HG02973 (cell line): ENCODE results near the gene TPGS1.

Source experiments
- ATAC-seq: cut with Tn5 transposase; IDR thresholded peaks from one replicate; pipeline ENCODE4 v1.9.1; 2021; ENCODE audit warnings: moderate library complexity; ENCODE audit not compliant: unreplicated experiment

TPGS1 gene

DNA sequence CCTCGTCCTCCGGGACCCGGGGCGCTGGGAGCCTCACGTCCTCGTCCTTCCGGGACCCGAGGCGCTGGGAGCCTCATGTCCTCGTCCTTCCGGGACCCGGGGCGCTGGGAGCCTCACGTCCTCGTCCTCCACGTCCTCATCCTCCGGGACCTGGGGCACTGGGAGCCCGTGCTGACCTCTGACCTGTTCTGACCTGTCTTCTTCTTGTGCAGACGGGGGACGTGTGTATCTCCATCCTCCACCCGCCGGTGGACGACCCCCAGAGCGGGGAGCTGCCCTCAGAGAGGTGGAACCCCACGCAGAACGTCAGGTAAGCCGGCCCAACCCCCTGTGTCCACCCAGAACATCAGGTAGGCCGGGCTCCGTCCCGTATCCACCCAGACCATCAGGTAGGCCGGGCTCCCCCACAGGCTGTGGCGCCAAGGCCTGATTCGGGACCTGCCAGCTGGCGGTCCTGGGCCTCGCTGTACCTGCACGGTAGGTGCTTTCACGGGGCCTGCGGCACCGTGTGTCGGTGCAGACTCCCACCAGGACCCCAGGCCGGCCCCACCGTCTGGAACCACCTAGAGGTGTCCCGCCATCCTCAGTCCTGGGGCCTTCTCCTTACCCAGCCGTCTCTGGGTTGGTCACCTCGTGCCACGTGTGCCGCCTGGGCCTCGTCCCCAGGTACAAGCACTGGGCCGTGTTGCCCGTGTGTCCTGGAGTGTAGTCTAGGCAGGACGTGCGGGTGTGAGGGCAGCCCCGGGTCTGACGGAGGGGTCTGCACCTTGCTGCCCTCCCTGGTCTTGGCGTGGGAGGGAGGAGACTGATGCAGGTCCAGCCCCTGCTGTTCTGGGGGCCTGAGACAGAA, 29.0 kb downstream of the TPGS1 start:
- ATAC-seq: no peak

DNA sequence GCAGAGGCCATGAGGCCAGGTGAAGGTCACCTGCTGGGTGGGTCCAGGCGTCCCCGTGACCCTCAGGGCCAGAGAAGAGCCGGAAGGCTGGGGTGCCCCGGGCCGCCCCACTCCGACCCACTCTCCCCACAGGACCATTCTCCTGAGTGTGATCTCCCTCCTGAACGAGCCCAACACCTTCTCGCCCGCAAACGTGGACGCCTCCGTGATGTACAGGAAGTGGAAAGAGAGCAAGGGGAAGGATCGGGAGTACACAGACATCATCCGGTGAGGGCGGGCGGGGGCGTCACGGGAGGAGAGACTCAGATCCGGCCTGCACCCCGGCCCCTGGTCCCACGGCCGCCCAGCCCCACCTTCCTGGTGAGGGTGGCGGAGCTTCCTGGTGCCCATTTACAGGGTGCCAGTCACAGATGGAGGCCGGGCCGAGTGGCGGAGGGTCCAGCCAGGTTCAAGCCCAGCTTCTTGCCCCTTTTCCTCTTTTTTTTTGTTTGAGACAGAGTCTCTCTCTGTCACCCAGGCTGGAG, 29.6 kb downstream of the TPGS1 start:
- no peak for ATAC-seq

DNA sequence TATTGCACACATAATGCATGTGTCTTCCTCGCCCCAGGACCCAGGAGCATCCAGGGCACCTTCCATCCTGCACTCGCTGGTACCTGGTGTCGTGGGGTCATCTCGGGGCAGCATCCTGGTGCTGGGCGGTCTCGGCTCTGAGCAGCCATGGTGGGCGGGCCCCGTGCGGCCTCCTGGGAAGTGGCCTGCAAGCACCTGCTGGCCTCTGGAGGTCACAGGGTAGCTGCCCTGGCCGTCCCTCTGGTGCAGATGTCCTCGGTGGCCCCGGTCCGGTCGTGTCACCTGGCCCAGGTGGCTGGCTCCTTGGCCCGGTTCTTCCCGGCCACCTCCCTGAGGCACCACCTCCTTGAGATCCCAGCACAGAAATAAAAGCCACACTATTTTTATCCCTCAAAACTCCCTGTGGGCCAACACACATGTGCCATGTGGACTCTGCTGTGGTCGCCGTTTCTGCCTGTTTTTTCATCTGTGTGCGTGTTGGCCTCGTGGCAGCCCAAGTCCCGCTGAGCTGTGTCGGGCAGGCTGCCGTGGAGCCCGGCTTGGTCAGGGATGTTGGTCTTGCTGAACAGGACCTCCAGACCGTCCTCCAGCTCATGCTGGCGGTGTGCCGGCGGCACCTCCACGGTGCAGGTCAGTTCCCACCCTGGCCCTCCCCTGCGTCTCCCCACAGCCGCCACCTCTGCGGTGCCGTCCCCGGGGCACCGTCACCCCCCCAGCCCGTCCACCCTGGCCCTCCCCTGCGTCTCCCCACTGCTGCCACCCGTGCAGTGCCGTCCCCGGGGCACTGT, 31.5 kb downstream of the TPGS1 start:
- no peak for ATAC-seq

DNA sequence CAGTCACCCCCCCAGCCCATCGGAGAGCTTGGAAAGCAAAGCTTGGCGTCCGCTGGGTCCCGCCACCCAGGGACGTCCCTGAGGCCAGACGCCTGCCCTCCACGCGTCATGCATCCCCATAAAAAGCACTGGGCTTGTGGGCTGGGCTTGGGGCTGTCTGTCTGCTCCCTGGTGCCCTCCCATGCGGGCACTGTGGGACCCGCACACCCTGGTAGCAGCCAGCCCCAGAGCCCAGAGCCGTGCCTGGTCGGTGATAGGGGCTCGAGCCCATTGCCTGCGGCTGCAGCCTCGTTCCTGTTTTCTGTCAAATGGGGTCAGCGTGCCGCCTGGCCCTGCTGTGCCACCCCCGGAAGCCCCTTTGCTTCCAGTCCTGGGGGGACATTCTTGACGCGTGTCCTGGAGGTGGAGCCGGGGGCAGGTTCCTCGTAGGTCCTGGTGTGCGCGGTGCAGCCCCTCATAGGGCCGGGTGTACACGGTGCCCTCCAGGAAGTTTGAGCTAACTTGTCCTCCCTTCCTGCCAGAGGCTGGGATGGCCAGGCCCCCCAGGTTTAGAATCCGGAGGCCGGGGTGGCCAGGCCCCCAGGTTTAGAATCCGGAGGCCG, 32.2 kb downstream of the TPGS1 start:
- ATAC-seq: no peak

DNA sequence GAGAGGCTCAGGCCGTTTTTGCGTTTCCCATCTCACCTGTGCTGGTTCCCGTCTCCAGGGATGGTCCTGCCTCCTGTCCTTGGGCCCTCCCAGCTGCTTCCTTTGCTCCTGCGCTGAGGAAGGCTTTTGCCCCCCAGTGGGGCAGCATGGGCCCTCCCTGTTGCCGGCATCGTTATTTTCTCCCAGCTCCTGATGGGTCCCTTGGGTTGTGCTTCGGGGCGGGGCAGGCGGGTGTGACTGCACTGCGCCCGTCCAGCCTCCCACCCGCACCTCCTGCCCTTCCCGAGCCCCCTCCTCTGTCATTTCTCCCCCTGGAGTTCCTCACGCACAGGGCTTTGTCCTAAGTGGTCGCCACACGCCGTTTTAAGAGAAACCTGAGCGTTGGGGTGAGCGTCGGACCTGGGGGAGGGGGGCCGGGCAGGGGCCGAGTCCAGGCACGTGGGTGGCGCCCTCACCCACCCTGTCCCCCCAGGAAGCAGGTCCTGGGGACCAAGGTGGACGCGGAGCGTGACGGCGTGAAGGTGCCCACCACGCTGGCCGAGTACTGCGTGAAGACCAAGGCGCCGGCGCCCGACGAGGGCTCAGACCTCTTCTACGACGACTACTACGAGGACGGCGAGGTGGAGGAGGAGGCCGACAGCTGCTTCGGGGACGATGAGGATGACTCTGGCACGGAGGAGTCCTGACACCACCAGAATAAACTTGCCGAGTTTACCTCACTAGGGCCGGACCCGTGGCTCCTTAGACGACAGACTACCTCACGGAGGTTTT, 33.8 kb downstream of the TPGS1 start:
- ATAC-seq: no peak

DNA sequence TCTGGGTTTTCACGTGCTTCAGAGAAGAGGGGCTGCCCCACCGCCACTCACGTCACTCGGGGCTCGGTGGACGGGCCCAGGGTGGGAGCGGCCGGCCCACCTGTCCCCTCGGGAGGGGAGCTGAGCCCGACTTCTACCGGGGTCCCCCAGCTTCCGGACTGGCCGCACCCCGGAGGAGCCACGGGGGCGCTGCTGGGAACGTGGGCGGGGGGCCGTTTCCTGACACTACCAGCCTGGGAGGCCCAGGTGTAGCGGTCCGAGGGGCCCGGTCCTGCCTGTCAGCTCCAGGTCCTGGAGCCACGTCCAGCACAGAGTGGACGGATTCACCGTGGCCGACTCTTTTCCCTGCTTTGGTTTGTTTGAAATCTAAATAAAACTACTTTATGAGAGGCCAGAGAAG, 34.4 kb downstream of the TPGS1 start:
- ATAC-seq: no peak

DNA sequence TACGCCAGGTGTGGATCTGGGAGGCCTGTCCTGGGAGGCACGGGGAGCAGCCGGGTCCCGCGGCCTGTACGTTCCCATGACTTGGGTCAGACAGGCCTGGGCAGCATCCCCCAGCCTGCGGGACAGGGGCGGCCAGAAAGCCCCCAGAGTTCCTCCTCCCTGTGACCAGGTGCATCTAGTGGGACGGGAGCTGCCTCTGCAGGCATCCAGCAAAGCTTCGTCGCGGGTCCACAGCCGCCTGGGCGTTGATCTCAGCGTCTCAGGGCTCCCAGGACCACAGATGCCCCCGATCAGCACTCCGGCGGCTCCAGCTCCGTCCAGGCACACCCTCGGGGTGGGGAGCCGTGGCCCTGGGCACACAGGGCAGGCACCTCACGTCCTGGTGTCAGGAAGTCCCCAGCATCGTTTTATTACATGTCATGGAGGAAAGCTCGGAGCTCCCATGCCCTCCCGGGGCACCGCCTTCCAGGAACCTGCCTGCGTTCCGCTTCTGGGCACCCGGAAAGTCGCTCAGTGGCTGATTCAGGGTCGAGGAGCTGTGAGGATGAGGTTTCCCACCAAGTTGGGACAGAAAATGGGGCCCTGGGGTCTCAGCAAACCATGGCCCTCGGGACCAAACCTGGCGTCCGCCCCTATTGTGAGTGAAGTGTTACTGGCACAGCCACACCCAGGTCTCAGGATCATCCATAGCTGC, 35.0 kb downstream of the TPGS1 start:
- no peak for ATAC-seq

DNA sequence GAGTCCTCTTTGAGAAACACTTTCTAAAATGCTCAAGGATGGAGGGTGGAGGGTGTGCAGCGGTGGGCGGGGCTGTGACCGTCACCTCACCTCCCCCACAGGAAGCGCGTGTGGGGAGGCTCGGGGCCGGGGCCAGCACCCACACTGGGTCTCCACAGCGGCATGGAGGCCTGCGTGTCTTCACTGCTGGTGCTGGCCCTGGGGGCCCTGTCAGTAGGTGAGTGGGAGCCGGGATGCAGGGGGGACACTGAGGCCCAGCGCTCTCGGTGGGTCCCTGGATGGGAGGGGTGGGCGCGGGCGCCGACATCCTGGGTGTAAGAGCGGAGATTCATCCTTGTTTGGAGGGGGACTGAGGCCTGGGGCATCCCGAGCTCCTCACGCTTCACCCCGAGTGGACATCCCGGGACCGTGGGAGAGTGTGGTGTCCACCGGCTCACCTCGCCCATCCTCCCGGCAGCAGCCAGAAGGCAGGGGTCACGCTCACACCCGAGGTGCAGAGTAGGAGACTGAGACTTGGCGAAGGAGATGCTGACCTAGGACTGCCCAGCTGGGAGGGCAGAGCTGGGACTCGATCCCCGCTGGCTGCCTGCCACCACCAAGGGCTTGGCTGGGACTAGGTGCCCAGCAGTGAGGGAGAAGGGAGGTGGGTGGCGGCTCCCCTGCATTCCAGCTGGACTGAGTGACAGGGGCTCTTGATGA, 36.8 kb downstream of the TPGS1 start, which contains the start of gene GZMM:
GZMM (plus strand) TSS at position 144 of the 699 bp plus-strand sequence; CDS start at position 163, 19 bp downstream.
- ATAC-seq: no peak

DNA sequence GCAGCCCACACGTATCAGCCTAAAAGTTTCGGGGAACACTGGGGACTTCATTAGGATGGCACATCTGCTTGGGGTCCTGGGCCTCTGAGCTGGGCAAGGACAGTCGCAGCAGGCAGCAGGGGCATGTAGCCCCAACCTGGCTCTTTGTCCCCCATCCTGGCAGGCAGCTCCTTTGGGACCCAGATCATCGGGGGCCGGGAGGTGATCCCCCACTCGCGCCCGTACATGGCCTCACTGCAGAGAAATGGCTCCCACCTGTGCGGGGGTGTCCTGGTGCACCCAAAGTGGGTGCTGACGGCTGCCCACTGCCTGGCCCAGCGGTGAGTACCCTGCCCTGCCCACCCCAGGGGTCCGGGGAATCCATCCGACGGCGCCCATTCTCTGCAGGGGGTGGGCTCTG, 39.8 kb downstream of the TPGS1 start:
- no peak for ATAC-seq

DNA sequence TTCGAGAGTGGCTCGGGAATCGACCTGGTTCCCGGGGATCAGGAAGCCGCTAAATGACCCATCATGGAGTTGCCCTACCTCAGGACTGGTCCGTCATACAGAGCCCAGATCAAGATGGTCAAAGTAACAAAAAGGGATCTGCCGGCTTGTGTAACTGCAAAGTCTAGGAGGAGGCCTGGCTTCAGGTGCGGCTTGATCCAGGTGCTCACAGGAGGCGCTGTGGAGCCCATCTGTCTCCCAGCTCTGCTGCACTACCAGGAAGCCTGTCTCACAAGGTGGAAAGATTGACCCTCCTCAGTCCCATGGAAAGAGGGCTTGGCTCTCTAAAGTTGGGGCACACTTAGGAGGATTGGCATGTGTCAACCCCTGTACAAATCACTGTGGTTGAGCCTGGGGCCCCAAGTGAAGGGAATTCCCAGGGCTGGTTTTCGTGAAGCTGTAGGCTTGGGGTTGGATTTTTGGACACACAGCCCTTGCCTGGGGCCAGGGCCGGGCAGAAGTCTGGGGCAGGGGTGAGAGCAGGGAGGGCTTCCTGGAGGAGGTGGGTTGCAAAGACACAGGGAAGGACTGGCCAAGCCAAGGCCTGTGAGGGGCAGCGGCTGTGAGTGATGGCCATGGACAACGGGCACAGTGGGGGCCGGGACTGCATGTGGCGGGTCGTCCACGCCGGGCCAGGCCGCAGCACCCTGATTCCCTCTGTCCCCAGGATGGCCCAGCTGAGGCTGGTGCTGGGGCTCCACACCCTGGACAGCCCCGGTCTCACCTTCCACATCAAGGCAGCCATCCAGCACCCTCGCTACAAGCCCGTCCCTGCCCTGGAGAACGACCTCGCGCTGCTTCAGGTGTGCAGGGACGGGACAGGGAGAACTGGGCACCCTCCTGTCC, 40.8 kb downstream of the TPGS1 start:
- ATAC-seq: no peak

DNA sequence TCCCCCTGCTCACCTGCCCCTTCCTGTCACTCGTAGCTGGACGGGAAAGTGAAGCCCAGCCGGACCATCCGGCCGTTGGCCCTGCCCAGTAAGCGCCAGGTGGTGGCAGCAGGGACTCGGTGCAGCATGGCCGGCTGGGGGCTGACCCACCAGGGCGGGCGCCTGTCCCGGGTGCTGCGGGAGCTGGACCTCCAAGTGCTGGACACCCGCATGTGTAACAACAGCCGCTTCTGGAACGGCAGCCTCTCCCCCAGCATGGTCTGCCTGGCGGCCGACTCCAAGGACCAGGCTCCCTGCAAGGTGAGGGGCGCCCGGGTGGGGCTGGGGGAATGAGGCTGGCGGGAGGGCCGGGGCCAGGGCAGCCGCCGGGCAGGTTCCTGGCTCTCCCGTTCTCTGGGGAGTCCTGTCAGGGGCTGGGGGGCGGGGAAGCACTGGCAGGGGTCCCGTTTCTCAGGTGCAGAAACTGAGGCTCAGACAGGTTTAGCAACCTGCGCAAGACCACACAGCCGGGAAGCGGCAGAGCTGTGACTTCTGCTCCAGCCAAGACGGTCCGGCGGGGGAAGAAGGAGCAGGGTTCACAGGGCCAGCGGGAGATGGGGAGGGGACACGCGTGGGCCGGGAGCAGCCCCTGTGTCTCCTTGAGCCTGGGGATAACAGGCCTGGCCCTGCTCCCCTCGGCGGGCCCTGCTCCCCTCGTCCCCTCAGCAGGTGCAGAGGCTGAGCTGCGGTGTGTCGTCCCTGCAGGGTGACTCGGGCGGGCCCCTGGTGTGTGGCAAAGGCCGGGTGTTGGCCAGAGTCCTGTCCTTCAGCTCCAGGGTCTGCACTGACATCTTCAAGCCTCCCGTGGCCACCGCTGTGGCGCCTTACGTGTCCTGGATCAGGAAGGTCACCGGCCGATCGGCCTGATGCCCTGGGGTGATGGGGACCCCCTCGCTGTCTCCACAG, 41.9 kb downstream of the TPGS1 start:
- no peak for ATAC-seq

DNA sequence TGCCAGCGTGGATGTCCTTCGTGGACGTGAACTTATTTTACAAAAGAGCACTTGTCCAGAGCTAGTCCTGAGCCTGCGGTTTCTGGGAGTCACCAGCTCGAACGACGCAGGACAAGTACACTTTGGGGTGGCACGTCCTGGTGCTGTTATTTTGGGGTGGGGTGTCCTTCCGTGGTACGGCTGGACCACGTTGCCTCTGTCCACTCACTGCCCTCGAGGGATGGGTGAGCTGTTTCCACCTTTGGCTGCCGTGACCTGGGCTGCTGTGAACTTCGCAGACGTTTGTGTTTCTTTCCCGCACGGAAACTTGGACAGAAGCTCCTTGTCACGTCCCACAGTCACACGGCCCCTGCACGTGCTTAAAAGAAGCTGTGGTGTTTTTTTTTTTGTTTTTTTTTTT, 47.5 kb downstream of the TPGS1 start:
- no peak for ATAC-seq

DNA sequence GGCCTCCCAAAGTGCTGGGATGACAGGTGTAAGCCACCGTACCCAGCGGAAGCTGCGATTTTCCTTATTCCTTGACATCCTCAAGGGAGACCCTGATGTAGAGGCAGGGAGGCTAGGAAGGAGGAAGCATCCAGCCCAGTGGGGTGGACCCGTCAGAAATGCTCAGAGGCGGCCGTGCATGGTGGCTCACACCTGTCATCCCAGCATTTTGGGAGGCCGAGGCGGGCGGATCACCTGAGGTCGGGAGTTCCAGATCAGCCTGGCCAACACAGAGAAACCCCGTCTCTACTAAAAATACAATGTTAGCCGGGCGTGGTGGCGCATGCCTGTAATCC, 48.1 kb downstream of the TPGS1 start:
- ATAC-seq: no peak

DNA sequence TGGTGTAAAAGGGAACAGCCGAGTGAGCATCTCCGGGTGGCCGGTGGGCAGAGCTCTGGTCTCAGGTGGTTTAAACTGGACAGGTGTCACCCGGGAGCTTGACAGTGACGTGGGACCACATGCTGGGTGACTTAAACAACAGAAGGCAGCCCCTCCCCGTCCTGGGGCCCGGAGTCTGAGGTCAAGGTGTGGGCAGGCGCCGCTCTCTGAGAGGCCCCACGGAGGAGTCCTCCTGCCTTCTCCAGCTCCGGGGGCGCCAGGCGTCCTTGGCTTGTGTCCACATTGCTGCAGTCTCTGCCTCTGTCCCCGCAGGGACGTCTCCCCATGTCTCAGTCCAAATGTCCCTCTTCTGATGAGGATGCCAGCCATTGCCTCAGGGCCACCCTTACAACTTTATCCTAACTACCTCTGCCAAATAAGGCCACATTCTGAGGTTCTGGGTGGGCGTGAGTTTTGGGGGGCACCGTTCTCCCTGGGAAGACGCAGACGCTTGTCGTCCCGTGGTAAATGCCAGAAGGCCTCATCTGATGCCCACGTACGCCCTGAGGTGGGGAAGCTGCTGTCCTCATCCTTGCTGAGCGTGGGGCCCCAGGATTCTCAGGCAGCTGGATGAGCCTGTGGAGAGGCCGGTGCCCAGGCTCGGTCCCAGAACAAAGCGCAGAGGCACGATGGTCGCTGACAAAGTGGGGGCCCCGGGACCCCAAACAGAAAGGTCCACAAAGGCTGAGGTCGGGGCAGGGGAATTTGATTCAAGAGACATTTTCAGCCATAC, 49.5 kb downstream of the TPGS1 start:
- ATAC-seq: no peak

DNA sequence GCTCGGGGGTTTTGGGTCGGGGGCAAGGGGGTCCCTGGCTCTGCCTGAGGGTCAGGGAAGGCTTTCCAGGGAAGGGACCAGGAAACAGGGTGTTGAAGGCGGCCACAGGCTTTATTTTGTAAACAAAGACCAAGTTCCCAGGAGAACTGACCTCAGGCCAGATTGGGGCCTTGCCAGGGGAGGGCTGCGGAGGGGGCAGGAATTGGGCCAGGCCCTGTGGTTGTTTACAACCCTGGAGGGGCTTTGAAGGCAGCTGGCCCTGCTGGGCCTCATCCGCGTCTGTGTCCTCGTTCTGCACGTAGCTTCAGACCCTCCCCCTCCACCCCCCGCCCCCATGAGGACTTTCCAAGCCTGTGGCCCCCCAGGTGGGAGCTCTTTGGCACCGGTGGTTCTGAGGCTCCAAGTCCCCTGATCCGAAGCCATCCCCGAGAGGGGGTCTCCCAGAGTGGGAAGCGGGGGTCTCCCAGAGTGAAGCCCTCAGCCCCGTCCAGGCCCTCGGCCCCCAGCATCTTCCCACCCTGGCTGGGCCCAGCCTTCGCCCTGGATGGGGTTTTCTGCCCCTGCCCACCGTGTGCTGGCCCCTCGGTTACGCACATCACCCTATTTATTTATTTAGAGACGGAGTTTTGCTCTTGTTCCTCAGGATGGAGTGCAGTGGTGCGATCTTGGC, 51.6 kb downstream of the TPGS1 start:
- ATAC-seq: no peak

DNA sequence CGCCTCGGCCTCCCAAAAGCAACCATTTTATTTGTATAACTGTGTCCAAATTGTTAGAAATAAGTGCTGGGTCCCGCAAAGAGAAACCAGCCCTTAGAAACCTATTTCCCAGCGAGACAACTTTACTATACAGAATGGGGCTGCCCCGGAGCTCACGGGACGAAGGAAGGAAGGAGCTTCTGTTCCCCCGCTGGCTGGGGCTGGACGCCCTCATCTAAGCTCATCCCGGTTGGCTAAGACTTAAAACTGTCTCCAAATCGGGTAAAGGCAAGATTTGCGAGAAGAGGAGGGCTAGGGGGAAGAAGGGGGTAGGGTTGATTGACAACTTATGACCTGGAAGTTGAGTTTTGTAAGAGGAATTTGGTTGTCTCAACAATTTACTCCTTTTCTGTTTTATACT, 52.8 kb downstream of the TPGS1 start:
- ATAC-seq: no peak
